Smooth muscle cell of the brain vasculature (primary cell): ENCODE results near the gene NTN4.
"Not testable (repeated sequence)": the region's sequence is repeated elsewhere in the genome, so short reads cannot be mapped to it uniquely, and the experiment has no call there.

Source experiments
- DNase-seq: peaks from one replicate; pipeline ENCODE4 v3.0.0-alpha.2; 2012; ENCODE audit warnings: low read depth, low spot score

Gene NTN4

GRCh38 chr12:95796225-95796981, 5.8 kb upstream of the NTN4 start:
- no peak for DNase-seq

- no peak for DNase-seq
Measured at GRCh38 chr12:95790917-95791849, 619 bp upstream of the NTN4 start.

- no peak for DNase-seq
Measured at GRCh38 chr12:95789126-95790032, 1.2 kb downstream of the NTN4 start.

- DNase-seq, result no peak
Measured at GRCh38 chr12:95788637-95789036, 1.9 kb downstream of the NTN4 start.

GRCh38 chr12:95787274-95787818, 3.2 kb downstream of the NTN4 start:
- no peak for DNase-seq

GRCh38 chr12:95784915-95785314, 5.6 kb downstream of the NTN4 start:
- no peak for DNase-seq

GRCh38 chr12:95784286-95784685, 6.3 kb downstream of the NTN4 start:
- DNase-seq, result no peak

GRCh38 chr12:95775466-95775865, 15.1 kb downstream of the NTN4 start:
- not testable (repeated sequence) for DNase-seq

GRCh38 chr12:95774311-95775045, 16.1 kb downstream of the NTN4 start:
- DNase-seq, result no peak

- DNase-seq, result no peak
Measured at GRCh38 chr12:95773320-95773719, 17.2 kb downstream of the NTN4 start.

GRCh38 chr12:95767703-95768102, 22.9 kb downstream of the NTN4 start:
- no peak for DNase-seq

GRCh38 chr12:95766356-95767019, 24.1 kb downstream of the NTN4 start:
- no peak for DNase-seq

- no peak for DNase-seq
Measured at GRCh38 chr12:95764848-95765247, 25.7 kb downstream of the NTN4 start.

GRCh38 chr12:95763809-95764253, 26.7 kb downstream of the NTN4 start:
- peak; percentile 45 for DNase-seq

- DNase-seq, result no peak
Measured at GRCh38 chr12:95762123-95762785, 28.3 kb downstream of the NTN4 start.

- DNase-seq, result no peak
Measured at GRCh38 chr12:95760371-95760770, 30.2 kb downstream of the NTN4 start.

GRCh38 chr12:95759718-95760117, 30.8 kb downstream of the NTN4 start:
- no peak for DNase-seq

GRCh38 chr12:95759039-95759438, 31.5 kb downstream of the NTN4 start:
- no peak for DNase-seq

- DNase-seq, result no peak
Measured at GRCh38 chr12:95756362-95756761, 34.2 kb downstream of the NTN4 start.
